ENCODE data around the gene SLC26A11.

GRCh38 chr17:80277751-80278671 is 57.8 kb downstream of the SLC26A11 start:
- TF ChIP-seq CTCF (IDR thresholded peaks at IDR 0.05; ENCODE audit: insufficient read depth, low read depth, low read length) (no peak), EZH2 (IDR thresholded peaks at IDR 0.05; ENCODE audit: insufficient read depth, low read length) (no peak)
